Trophoblast cell (in vitro differentiated cells and primary cell): ENCODE data around the gene CYP4A22.
"Not testable (repeated sequence)": the region's sequence is repeated elsewhere in the genome, so short reads cannot be mapped to it uniquely, and the experiment has no call there.

ENCODE experiments used
- DNase-seq, 2 donors: peaks; one replicate each; pipeline ENCODE4 v3.0.0-alpha.2; 2016
- H2AFZ ChIP-seq: 2 replicates; pipeline ENCODE4 v1.6.1; 2013; ENCODE audit warnings: low read length, moderate library complexity, mild to moderate bottlenecking; ENCODE audit not compliant: insufficient read depth, poor library complexity
- H2AK5ac ChIP-seq: 2 replicates; pipeline ENCODE4 v1.6.1; 2013; ENCODE audit warnings: mild to moderate bottlenecking, low read length
- H2BK120ac ChIP-seq: 2 replicates; pipeline ENCODE4 v1.6.1; 2013; ENCODE audit warnings: low read length, mild to moderate bottlenecking, moderate library complexity; ENCODE audit not compliant: insufficient read depth, poor library complexity
- H2BK12ac ChIP-seq: 2 replicates; pipeline ENCODE4 v1.6.1; 2013; ENCODE audit warnings: mild to moderate bottlenecking, low read length, moderate library complexity
- H2BK5ac ChIP-seq: 2 replicates; pipeline ENCODE4 v1.6.1; 2013; ENCODE audit warnings: low read length, low read depth, moderate library complexity, mild to moderate bottlenecking; ENCODE audit not compliant: poor library complexity
- H3K14ac ChIP-seq: 2 replicates; pipeline ENCODE4 v1.6.1; 2013; ENCODE audit warnings: mild to moderate bottlenecking, low read length
- H3K18ac ChIP-seq: 2 replicates; pipeline ENCODE4 v1.6.1; 2013; ENCODE audit warnings: mild to moderate bottlenecking, low read length
- H3K23ac ChIP-seq: 2 replicates; pipeline ENCODE4 v1.6.1; 2013; ENCODE audit warnings: low read length
- H3K27ac ChIP-seq: 2 replicates; pipeline ENCODE4 v1.5.1; 2013; ENCODE audit warnings: low read depth, mild to moderate bottlenecking, inconsistent platforms, low read length, moderate library complexity
- H3K27me3 ChIP-seq: 2 replicates; pipeline ENCODE4 v1.6.1; 2013; ENCODE audit warnings: inconsistent platforms, mild to moderate bottlenecking, low read length, moderate library complexity; ENCODE audit not compliant: insufficient read depth
- H3K36me3 ChIP-seq, 2 experiments: 1 replicate in 1 of 2; 2 replicates in 1 of 2; pipeline ENCODE4 v1.6.1; 2013; ENCODE audit warnings: low read length in 2 of 2, mild to moderate bottlenecking in 2 of 2, moderate library complexity in 1 of 2; ENCODE audit not compliant: insufficient read depth in 2 of 2, control insufficient read depth in 1 of 2
- H3K4ac ChIP-seq: 2 replicates; pipeline ENCODE4 v1.6.1; 2013; ENCODE audit warnings: low read depth, mild to moderate bottlenecking, low read length, moderate library complexity
- H3K4me1 ChIP-seq, 2 experiments: 1 replicate in 1 of 2; 2 replicates in 1 of 2; pipeline ENCODE4 v1.6.1; 2013; ENCODE audit warnings: low read length in 2 of 2, mild to moderate bottlenecking in 2 of 2, moderate library complexity in 1 of 2; ENCODE audit not compliant: insufficient read depth in 2 of 2, control insufficient read depth in 1 of 2
- H3K4me2 ChIP-seq: 2 replicates; pipeline ENCODE4 v1.6.1; 2013; ENCODE audit warnings: inconsistent platforms, mild to moderate bottlenecking, low read length, moderate library complexity
- H3K4me3 ChIP-seq: 2 replicates; pipeline ENCODE4 v1.5.1; 2013; ENCODE audit warnings: mild to moderate bottlenecking, low read depth, low read length, inconsistent platforms
- H3K79me1 ChIP-seq: one replicate; pipeline ENCODE4 v1.6.1; 2013; ENCODE audit warnings: low read length
- H3K79me2 ChIP-seq: 2 replicates; pipeline ENCODE4 v1.6.1; 2013; ENCODE audit warnings: low read length, mild to moderate bottlenecking; ENCODE audit not compliant: control insufficient read depth, insufficient read depth, poor library complexity
- H3K9ac ChIP-seq: 2 replicates; pipeline ENCODE4 v1.6.1; 2013; ENCODE audit warnings: mild to moderate bottlenecking, low read length
- H3K9me3 ChIP-seq: 2 replicates; pipeline ENCODE4 v1.6.1; 2013; ENCODE audit warnings: low read depth, mild to moderate bottlenecking, control low read depth, inconsistent platforms, low read length; ENCODE audit not compliant: insufficient read depth
- H4K12ac ChIP-seq: 2 replicates; pipeline ENCODE4 v1.6.1; 2013; ENCODE audit warnings: low read depth, mild to moderate bottlenecking, low read length, moderate library complexity
- H4K8ac ChIP-seq: 2 replicates; pipeline ENCODE4 v1.6.1; 2013; ENCODE audit warnings: low read depth, mild to moderate bottlenecking, low read length, moderate library complexity
- H4K91ac ChIP-seq: one replicate; pipeline ENCODE4 v1.6.1; 2013; ENCODE audit warnings: low read depth, mild to moderate bottlenecking, low read length, moderate library complexity
- WGBS: extraction: QIAGEN DNeasy Blood & Tissue Kit; methylation state at CpG from one replicate; pipeline ENCODE4 v1.1.7; 2013; ENCODE audit warnings: missing lambda C conversion rate; ENCODE audit not compliant: insufficient read length, insufficient coverage; ENCODE audit errors: extremely low coverage; 5-methylcytosine and 5-hydroxymethylcytosine counted together

CYP4A22 gene

DNA sequence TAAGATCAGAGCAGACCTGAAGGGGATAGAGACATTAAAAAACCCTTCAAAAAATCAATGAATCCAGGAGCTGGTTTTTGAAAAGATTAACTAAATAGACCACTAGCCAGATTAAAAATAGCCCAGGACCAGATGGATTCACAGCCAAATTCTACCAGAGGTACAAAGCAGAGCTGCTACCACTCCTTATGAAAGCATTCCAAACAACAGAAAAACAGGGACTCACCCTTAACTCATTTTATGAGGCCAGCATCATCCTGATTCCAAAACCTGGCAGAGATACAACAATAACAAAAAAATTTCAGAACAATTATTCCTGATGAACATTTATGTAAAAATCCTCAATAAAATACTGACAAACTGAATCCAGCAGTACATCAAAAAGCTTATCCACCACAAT is 19.2 kb downstream of the CYP4A22 start:
- not testable (repeated sequence) for H2BK5ac ChIP-seq, H2BK120ac ChIP-seq, H4K91ac ChIP-seq, H3K9ac ChIP-seq, H4K8ac ChIP-seq, H3K79me2 ChIP-seq, H3K4me2 ChIP-seq, H3K4me1 ChIP-seq, H3K27me3 ChIP-seq, H4K12ac ChIP-seq, H3K14ac ChIP-seq, H2AFZ ChIP-seq, DNase-seq, H3K9me3 ChIP-seq, H3K79me1 ChIP-seq, H3K36me3 ChIP-seq, H2AK5ac ChIP-seq, H3K23ac ChIP-seq, H2BK12ac ChIP-seq, H3K27ac ChIP-seq, H3K18ac ChIP-seq, H3K4me3 ChIP-seq, H3K4ac ChIP-seq

DNA sequence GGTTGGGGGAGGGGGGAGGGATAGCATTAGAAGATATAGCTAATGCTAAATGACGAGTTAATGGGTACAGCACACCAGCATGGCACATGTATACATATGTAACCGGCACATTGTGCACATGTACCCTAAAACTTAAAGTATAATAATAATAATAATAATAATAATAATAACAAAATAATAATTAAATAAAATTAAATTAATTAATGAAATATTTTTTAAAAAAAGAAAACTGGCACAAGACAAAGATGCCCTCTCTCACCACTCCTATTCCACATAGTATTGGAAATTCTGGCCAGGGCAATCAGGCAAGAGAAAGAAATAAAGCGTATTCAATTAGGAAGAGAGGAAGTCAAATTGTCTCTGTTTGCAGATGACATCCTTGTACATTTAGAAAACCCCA is 20.7 kb downstream of the CYP4A22 start:
- not testable (repeated sequence) for H3K4me3 ChIP-seq, DNase-seq, H3K14ac ChIP-seq, H3K23ac ChIP-seq, H4K12ac ChIP-seq, H2BK12ac ChIP-seq, H2BK120ac ChIP-seq, H3K79me1 ChIP-seq, H3K9ac ChIP-seq, H2BK5ac ChIP-seq, H3K36me3 ChIP-seq, H4K91ac ChIP-seq, H2AK5ac ChIP-seq, H4K8ac ChIP-seq, H3K27ac ChIP-seq, H3K27me3 ChIP-seq, H3K4ac ChIP-seq, H3K4me2 ChIP-seq, H3K79me2 ChIP-seq, H3K18ac ChIP-seq, H3K9me3 ChIP-seq, H2AFZ ChIP-seq, H3K4me1 ChIP-seq
- no CpG with 5 or more reads among the region's 3 CpGs for WGBS

DNA sequence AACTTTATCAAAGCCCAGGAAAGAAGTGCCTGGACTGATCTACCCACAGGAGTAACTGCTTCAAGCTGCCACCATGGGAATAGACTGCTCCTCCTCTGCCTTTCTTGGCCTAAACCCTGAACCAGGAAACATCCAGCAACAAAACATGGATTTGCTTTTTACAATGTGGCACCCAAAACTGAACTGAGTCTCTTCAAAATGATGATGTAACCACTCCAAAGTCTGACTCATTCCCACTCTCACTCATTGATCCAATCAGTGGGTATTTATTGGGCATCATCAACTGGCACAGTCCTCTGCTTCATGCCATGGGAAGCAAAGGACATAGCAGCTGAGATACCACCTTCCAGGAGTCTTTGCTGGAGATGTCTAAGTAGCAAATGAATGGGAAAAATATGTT is 23.5 kb downstream of the CYP4A22 start:
- Histone ChIP-seq H2BK5ac (no peak overlapping the region), H2AFZ (no peak overlapping the region), H4K91ac (no peak overlapping the region), H3K4me3 (no peak overlapping the region), H2AK5ac (no peak overlapping the region), H2BK120ac (no peak overlapping the region), H3K4me2 (no peak overlapping the region), H3K9me3 (no peaks in the 10 kb centered on the region), H2BK12ac (no peak overlapping the region), H3K4me1 (no peaks in the 10 kb centered on the region), H3K36me3 (no peaks in the 10 kb centered on the region), H3K9ac (no peak overlapping the region), H3K79me2 (no peaks in the 10 kb centered on the region), H3K27ac (no peak overlapping the region), H3K18ac (no peak overlapping the region), H4K12ac (no peak overlapping the region), H3K79me1 (no peaks in the 10 kb centered on the region), H4K8ac (no peak overlapping the region), H3K14ac (no peak overlapping the region), H3K4ac (no peak overlapping the region), H3K27me3 (no peaks in the 10 kb centered on the region), H3K23ac (no peak overlapping the region)
- DNase-seq: no peak

DNA sequence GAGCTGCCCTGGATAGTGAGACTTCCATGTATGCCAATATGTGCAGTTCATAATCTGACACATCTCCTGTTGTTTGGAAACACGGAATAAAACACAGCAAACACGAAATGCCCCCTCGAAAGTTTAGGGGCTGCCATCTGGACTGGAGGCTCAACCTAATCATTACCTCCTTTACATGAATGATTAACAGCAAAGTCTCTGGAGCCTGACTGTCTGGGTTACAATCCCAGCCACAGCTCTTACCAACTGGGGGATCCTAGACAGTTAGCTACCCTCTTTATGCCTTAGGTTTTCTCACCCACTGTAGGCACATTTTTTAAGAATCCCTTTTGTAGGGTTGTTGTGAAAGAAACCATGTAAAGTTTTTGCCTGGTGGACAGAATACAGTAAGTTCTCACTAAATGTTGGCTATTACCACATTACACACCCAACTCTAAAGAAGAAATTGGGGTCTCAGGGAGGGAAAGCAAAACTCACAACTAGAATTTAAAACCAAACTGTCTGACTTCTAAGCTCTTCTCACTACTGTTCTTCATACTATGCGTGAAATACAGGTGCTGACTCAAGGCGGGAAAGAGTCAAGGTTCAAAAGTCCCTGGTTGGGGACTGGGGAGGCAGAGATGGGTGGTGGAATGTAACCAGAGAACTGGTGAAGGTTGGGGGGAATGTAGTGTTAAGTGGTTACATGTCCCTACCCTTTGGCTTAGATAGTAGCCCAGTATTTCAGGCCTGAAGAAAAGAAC is 24.2 kb downstream of the CYP4A22 start:
- Histone ChIP-seq H3K36me3 (no peaks in the 10 kb centered on the region), H3K9ac (no peak overlapping the region), H3K79me2 (no peaks in the 10 kb centered on the region), H2BK5ac (no peak overlapping the region), H3K14ac (no peak overlapping the region), H3K18ac (no peak overlapping the region), H3K4me1 (no peaks in the 10 kb centered on the region), H3K27ac (no peak overlapping the region), H4K8ac (no peak overlapping the region), H2AFZ (no peak overlapping the region), H3K79me1 (no peaks in the 10 kb centered on the region), H4K12ac (no peak overlapping the region), H4K91ac (no peak overlapping the region), H3K4ac (no peak overlapping the region), H3K23ac (no peak overlapping the region), H3K9me3 (no peaks in the 10 kb centered on the region), H2BK12ac (no peak overlapping the region), H2AK5ac (no peak overlapping the region), H3K4me3 (no peak overlapping the region), H3K4me2 (no peak overlapping the region), H2BK120ac (no peak overlapping the region), H3K27me3 (no peaks in the 10 kb centered on the region)
- no peak for DNase-seq
- WGBS: no CpG with 5 or more reads among the region's 5 CpGs
